Body of pancreas (tissue), 4 donors: ENCODE results near the gene MTERF4.

ENCODE experiments used
- CTCF ChIP-seq, 7 experiments: fragments of 450-650 bp in 4 of 7; fragments of 200-600 bp in 3 of 7; sonication (generic) in 3 of 7; IDR thresholded peaks; one replicate each; pipeline ENCODE4 v1.5.1; 2016 to 2019; ENCODE audit warnings: antibody characterized with exemption in 7 of 7
- POLR2A ChIP-seq, 3 donors: fragments of 450-650 bp; IDR thresholded peaks; one replicate each; pipeline ENCODE4 v1.6.1; 2016; ENCODE audit warnings: antibody characterized with exemption in 3 of 3, mild to moderate bottlenecking in 2 of 3

DNA sequence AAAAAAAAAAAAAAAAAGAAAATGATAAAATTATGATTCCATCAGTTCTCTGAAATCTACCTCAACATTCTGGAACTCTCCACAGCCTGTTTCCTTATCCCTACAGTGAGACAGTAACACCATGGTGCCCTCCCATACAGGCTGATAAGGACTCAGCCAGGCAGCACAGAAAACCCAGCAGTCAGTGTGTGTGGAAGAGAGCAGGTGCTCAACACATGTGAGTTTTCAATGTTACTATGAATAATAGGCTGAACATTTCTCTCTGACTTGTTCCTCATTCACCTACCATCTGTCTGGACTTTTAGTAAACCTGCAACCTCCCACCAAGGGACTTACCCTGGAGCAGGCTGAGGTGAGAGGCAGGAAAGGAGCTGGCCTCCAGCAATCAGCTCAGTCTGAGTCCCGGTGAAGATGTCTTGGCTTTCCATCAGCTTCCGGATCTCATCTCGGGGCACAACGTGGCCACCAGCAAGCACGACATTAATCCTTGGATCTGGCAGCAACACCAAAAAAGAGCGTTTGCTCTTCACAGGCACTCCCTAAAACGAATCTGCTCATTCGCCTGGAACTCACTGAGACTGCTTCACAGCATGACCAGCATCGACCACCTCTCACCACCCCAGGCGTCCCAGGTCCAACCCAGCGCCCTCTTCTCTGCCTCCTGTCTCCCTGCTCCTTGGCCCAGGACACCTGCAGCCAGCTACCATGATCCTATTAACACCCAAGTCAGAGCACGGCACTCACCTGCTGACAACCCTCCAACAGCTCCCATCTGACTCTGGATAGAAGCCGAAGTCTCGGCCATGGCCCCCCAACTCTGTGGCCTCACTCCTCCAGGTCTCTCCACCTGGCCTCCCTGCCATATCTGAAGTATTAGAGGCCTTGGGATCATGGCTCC is 30.7 kb upstream of the MTERF4 start:
- TF ChIP-seq CTCF (IDR thresholded peaks at IDR 0.05) (no peak), POLR2A (IDR thresholded peaks at IDR 0.05) (no peak)
